Stimulated activated CD8-positive, alpha-beta memory T cell treated with anti-CD3 and anti-CD28 coated beads, Interleukin-4, amount 100 ng/mL, for 1 hour (primary cell): ENCODE data around the gene ERC2.

ENCODE experiments used
- DNase-seq, 2 donors: peaks; one replicate each; pipeline ENCODE4 v3.0.0-alpha.2; 2020; ENCODE audit warnings: low read depth in 2 of 2, low spot score in 1 of 2

ERC2 gene

DNA sequence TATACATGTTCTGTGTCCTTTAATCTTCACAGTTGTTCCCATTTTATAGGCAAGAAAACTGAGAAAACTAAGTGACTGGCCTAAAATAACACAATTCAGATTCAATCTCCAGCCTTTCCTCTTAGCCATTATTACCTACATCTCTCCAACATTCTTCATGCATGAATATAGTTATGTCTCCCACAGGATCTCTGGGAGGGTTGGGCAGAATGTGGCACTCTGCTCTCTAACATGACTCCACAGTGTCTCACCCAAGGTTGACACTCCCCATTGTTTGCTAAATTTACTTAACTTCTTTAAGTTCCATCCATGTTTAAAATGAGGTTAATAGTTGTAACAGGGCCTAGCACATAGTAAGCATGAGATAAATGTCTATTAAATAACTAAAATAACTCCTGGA lies 276.3 kb downstream of the ERC2 start:
- DNase-seq: no peak

DNA sequence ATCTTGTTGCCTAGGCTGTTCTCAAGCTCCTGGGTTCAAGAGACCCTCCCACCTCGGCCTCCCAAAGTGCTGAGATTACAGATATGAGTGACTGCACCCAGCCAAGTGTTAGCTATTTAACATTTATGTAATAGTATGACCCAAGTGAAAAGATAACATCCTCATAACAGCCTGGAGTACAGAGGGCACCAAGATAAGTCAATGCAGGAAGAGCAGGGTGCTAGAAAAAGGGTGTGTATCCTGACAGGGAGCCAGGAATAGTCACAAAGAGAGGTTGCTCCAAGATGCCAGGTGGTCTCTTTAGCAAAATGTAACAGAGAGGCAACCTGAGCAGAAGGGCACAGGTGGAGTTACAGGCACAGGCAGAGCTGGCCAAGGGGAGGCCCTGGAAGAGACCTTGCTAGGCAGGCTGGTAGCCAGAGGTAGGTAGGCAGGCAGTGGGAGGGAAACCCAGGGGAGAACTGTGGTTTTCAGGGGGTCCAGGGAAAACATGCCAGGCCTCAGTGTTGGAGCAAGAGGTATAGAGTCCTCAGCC lies 277.4 kb downstream of the ERC2 start:
- DNase-seq: no peak

DNA sequence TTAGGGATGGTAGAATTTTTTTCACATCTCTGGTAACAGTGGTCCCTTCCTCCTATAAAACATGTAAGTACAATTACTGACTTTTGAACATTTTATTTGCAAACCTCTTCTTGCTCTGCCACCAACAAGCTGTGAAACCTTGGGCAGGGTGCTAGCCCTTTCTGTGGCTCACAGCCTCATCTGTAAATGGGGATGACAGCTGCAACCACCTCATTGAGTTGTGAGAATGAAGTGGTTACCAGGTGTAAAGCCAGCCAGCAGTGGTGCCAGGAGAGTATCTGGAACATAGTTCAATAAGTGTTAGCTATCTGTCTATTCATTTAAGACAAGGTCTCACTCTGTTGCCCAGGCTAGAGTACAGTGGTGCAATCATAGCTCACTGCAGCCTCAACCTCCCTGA lies 278.1 kb downstream of the ERC2 start:
- no peak for DNase-seq

DNA sequence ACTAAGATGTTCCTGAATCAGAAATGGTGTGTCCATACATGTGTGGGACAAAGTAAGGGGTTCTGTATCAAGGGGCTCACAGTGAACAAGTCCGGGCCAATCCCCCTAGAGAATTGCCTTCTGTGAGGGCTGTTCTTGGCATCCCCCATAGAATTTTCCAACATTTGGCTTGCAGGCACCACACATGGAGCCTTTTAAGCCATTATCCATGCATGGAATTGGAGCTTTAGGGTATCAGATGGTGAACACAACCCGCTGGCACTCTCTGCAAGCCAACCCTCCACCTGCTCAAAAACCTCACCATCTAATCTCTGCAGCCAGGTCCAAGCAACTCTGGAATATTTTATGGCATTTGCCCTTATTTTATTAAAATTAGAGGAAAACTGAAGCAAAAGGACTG lies 278.7 kb downstream of the ERC2 start:
- no peak for DNase-seq

DNA sequence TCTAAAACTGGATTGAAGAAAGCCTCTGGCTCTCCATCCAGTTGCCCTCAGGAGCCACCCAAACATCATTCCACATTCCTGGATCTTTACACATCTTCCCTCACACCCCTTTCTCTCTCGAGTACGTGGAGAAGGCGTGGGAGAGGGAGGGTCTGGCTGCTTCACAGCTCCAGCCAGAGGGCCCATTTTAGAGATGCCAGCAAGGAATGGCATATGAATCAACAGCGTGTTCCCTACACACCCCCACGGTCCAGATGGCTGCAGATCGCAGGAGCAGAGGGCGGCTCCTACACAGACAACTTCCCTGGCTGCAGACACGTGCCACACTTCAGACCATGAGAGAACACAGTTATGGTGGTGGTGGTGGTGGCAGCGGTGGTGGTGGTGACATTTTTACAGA lies 280.1 kb downstream of the ERC2 start:
- DNase-seq: no peak

DNA sequence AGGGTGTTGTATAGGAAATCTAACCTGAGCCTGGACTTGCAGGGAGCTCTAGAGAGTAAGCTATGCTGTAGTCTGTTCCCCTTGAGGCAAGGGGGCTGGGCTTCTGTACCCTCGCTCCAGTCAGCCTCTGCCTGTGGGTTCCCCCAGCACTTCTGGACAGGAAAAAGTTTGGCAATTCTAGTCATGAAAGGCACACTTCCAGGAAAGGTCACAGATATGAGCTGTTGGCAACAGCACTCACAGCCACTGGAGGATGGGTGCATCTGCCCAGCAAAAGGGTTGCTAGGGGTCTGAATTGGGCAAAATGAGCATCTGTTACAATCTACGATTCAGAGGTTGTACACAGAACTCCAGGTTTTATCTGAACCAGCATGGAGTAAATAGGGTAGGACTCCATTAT lies 281.2 kb downstream of the ERC2 start:
- no peak for DNase-seq

DNA sequence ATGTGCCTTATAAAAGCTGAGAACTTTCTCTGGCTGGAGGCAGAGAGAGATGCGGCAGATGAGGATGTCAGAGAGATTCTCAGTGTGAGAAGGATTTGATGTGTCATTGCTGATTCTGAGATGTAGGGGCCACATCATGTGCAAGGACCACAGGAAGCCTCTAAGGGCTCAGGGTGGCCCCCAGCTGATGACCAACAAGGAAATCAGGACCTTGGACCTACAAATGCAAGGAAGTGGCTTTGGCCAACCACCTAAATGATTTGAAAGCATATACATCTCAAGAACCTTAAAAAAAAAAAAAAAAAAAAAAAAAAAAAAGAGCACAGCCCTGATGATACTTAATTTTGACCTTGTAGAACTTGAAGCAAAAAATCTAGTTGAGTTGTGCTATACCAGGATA lies 282.4 kb downstream of the ERC2 start:
- DNase-seq: no peak

DNA sequence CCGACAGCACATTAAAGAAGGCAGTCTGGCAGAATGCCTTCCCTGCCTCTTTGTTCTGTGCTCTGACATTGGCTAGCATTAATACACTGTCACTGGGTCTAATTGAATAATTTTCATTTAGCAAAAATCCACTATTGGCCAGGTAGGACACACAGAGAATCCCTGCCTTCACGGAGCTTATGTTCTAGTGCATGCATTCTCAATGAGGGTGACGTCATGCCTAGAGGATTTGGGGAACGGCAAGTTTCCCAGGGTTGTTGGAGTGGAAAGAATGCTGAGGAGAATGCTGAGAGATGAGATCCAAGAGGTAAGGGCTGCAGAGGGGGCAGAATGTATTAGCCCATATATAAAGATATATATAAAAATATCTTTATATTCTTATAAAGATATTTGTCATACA lies 284.7 kb downstream of the ERC2 start:
- DNase-seq: no peak

DNA sequence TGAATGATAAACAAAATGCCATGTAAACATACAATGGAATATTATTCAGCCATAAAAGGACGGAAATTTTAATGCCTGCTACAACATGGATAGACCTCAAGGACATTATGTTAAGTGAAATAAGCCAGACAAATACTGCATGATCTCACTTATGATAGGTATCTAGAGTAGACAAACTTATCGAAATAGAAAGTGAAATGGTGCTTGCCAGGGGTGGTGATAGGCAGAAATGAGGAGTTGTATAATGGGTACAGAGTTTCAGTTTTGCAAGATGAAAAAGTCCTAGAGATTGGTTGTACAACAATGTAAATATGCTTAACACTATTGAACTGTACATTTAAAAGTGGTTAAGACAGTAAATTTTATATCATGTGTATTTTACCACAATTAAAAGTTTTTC lies 287.8 kb downstream of the ERC2 start:
- no peak for DNase-seq

DNA sequence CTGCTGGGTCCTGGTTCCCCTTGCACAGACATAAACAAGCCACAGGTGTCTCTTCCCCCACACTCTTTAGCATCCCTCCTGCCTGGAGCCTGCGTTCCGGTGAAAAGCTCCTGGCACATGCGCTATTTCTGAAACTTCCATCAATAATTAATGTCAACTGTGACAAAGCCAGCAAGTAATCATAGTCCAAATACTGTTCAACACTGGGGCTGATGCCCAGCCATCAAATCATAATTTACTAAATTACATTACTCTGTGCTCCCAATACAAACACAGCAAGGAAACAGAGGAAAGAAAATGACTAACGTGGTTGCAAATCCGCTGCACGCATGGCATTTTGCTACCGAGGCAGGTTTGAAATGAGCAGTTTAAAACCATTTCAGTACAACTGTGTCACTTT lies 294.7 kb downstream of the ERC2 start:
- no peak for DNase-seq

DNA sequence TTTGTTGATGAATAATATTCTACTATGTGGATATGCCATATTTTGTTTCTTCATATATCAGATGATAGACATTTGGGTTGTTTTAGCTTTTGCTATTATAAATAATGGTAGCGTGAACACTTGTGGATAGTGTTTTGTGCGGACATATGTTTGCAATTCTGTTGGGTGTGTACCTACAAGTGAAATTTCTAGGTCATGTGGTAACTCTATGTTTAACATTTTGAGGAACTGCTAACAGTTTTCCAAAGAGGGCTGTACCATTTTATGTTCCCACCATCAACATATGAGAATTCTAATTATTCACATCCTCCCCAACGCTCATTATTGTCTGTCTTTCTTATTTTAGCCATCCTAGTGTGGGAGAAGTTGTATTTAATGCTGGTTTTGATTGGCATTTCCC lies 303.8 kb downstream of the ERC2 start:
- no peak for DNase-seq

DNA sequence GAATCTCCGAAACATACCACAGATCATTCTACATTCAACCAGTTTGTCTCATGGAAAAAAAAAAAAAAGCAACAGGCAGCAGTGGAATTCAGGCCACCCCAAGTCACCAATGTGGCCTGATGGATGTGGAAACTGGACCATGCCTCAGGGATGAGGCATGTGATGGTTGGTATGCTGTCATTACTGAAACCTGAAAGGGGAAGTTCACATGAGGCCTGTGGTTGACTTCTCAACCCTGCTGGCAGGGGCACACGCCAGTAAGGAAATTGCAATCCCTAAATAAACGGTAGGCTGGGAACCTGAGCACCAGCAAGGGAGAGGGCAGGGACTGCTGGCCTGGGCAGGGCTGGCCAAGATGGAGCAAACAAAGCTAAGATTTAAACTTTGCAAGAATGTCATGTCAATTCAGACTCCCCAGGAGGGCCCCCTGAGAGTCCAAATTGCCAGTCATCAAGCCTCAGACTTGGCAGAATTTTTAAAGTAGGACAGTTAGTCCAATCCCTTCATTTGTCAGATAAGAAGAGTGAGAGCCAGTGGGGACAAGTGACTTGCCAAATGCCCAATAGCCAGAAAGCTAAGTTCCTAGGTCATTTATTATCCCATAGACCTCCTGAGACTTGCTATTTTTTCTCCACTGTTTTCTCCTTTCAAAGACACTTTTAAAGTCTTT lies 310.4 kb downstream of the ERC2 start:
- DNase-seq: no peak

DNA sequence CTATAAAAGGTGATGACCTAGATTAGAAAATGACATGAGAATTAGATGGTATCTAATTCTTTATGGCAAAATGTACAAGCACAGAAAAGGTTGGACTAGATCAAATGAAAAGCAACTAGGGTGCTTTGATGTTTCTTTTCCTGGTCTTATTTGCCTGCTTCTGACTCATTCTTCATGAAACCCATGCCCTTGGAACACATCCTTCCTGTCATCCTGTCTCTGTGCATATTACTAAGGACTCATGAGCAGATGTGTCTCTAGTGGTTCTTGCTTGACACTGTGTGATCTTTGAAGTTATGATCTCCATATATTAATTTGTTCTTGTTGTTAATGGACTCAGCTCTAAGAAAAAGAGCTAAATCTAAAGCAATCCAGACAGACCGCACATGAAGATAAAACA lies 314.0 kb downstream of the ERC2 start:
- no peak for DNase-seq

DNA sequence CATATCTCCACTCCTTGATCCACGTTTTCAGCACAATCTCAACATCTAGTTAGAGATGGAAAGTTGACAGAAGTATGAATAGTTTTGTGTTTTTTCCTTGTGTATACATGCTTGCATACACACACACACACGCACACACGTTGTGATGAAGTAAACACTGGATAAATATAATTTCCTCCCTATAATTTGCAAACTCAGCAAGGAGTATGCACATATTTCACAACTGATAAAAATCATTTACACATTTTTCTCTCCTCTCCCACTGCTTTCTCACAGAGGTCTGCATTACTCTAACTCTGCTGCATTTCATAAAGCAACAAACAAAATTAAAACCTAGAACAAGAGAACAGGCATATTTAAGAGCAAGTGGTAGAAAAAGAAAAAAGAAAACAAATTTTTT lies 320.9 kb downstream of the ERC2 start:
- no peak for DNase-seq

DNA sequence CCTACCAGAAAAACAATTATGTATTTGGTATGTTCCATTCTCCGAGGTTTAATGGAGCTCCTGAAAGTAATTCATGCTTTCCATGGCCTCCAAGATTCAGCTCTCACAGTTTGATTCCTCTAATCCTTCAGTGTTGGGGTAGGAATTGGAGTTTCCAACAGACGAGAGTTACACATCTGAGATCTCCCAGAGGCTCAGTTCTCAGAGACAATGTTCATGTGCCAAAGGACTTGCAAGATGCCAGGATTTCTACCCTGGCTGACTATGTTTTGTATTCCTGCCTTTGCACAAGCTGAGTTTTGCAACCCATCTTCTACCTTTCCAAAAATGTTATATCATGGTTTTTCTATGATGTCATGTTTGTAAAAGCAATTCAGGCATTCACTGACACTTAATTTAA lies 322.9 kb downstream of the ERC2 start:
- DNase-seq: no peak

DNA sequence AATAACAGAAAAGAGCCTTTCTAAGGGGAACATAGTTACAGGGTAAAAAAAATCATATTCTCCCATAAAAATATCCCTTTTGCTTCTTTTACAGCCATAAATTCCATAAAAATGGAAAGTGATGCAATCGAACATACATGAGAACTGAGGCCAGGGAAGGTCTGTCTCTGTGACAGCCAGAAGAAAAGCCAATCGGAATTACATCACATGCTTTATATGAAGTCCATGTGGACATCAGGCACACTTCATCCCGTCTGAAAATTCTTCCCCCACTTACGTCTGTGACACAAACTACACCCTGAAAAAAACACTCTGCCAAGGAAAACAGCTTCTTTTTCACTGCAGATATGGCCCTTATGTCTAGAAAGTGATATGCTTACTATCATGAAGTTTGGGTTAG lies 323.5 kb downstream of the ERC2 start:
- no peak for DNase-seq

DNA sequence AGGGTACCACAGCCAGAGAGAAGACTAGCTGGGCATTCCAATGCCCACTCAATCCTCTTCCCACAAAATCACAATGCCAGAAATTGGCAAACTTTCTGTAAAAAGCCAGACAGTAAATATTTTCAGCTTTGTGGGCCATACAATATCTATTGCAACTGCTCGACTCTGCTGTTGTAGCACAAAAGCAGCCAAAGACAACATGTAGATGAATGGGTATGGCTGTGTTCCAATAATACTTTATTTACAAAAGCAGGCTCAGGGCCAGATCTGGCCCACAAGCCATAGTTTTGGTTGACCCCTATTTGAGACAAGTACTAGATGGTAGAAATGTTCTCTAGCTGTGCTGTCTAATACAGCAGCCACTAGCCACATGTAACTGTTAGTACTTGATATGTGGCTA lies 330.9 kb downstream of the ERC2 start:
- no peak for DNase-seq

DNA sequence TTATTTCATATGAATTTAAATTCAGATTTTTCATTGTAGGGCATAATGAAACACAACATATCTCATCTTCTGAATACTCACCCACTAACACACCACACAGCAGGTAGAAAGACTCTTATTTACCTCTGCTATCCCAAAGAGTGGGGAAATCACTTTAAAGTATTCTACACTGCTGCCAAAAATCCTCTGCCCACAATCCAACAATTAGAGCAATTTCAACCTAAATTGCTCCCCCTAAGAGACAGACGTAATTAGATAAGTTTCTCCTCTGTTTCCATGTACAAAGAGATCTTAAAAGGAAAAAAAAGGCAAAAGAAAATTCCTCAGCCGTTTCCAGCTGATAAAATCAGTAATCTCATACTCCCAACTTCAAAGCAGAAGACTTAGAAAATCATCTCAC lies 331.8 kb downstream of the ERC2 start:
- no peak for DNase-seq

DNA sequence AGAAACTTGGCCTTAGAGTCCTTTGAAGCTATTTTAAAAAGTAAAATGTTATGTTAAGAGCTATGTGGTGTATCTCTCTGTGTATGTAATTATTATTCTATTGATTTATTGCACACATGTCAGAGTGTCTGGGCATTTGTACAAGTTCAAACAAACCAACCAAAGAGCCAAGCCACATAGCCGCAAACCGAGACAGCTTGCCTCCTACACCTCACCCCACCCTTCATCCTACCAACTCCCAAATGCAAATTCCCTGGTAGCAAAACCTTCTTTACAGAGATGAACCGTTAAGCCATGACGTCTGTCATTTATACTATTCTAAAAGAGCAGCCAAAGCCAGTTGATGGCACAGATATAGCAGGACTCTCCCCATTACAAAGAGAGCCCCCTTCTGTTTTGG lies 332.3 kb downstream of the ERC2 start:
- no peak for DNase-seq

DNA sequence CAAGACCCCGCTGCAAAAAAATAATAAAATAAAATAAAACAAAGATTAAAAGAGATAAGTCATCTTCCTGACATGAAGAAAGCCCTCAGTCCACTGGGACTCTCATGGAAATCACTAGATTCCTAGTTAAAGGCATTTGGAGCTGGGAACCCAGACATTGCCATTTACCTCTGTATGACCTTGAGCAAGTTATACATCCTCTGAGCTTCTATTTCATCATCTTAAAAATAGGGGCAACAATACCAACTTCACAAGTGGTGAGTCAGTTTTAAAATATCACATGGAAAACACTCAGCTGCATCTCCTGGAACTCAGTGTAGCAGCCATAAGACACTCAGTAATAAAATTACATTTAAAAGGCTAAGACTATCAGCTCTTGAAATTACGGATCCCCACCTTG lies 334.8 kb downstream of the ERC2 start:
- no peak for DNase-seq

DNA sequence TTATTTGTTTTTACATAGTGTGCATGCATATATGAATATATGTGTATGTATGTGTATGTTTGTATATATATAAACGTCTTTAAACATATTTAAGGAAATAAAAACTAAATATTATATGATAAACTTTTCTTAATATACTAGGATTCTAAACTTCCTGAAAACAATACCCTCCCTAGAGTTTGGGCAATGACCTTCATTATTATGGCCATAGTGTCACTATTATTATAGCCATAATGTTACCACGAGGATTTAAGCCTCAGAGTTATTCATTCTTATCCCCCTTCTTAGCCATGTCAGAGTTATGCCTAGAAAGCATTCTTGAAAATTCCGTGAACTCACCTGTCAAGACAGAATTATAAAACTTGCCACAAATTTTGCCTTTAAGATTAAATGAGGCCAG lies 335.5 kb downstream of the ERC2 start:
- no peak for DNase-seq

DNA sequence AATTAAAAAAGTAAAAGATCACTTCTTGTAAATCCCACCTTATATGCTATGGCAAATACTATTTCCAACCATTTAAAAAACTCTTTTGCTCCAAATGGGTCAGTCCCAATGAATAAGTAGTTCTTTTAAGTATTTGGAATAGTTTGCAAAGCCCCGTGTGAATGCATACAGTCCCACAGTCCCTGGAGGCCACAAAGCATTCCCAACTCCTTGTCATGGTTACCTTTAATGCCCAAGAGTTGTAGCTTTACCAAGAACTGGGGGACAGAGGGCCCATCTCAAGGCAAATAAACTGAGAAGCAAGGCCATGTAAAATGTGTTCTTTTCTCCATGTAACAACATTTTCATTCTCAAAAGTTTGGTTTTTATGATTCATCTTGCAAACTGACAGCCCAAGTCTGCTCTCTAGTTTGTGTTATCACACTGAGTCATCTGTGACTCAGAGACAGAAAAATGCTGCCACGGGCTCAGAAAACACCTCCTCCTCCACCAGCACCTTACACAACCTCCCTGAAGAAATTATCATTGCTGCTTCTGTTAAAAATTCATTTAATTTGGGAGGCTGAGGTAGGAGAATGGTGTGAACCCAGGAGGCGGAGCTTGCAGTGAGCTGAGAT lies 336.2 kb downstream of the ERC2 start:
- no peak for DNase-seq

DNA sequence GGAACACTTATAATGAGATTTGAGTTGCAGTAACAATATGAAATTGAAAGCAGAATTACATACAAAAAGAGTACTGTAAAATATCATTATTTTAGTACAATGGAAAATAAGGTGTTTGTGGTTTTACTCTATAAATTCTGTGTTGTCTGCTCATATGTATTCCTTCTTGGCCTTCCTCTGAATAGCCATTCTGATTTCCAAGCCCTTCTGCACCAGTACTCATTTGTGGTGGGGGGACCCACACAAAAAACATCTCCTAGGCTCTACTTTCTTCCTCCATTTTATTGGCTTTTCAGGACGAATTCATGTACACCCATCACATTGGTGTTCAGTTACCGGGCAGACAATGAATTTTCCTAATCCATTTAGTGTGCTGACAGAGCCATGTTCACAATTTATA lies 338.2 kb downstream of the ERC2 start:
- no peak for DNase-seq
